Activated CD8-positive, alpha-beta memory T cell treated with anti-CD3 and anti-CD28 coated beads for 1 hour (primary cell): ENCODE measurements around the gene HNRNPUL2.

Source experiments
- DNase-seq, 2 donors: peaks; one replicate each; pipeline ENCODE4 v3.0.0-alpha.2; 2020; ENCODE audit warnings: low read depth in 1 of 2; ENCODE audit errors: extremely low read depth in 1 of 2

The HNRNPUL2 gene

DNA sequence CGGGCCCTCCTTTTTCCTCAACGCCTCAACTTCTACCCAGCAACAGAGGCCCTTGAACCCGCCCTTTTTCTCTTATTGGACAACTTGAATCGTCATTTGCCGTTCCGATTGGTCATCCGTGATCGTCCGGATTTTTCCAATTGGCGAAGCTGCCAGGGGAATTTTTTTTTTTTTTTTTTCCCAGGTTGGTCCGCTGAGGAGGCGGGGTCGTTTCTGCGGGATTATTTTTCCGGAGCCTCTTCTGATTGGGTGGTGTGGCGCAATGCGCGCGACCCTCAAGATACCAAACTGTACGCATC, 564 bp upstream of the HNRNPUL2 start:
- peak; percentile 55 to 71 for DNase-seq

DNA sequence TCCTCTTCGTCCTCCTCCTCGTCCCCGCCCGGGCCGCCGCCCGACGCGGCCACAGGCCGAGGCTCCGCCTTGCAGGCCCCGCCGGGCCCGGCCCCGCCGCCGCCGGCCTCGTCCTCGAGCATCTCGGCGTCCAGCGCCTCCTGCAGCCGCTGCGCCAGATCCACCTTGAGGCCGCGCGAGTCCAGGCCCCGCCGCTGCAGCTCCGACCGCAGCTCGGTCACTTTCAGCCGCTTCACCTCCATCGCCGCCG, 417 bp downstream of the HNRNPUL2 start:
- DNase-seq, result no peak

DNA sequence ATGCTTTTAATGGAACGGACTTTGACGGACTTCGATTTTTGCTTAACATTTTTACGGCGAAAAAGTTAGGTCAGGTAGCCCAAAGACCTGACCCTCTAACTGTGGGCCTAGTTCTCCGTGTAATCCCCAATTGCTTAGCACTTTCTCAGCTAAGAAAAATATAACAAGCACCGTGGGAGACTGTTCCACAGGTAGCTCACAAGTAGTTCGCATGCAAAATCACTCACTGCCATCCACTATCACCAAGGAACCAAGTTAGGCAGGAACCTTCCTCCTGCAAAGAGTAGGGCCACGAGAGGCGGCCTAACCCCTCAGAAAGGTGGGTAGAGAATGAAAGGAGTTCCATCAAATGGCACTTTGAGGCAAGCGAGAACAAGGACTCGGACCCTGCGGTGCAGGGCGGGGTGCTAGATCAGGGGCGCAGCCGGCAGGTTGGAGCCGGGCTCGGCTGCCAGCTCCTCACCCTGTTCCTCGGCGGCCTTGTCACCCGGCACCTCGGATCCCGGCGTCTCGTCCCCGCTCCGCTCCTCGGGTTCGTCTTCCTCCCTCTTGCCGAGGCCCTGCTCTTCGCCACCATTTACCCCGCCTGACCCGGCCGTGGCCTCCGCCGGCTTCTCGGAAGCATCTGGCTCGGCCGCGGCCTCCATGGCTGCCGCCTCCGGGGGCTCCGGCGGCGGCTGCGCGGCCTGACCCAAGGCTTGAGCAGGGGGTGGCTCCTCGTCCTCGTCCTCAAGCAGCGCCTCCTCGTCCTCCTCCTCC, 922 bp downstream of the HNRNPUL2 start:
- no peak for DNase-seq

DNA sequence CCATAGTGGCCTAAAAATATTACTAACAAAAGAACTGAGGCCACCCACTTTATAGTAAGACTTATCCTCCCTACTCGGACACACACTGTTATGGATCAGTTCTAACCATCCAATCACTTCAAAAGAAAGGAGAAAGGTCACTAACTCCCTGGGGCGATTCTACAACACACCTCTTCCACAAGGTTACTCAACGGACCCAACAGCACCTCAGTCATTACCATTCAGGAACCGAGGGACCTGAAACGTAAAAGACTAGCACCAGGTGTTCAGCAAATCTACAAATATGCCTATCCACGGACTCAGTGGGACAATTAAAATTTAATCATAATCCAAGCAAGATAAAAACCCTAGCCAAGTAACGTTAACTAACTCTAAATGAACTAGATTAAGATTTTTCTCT, 1.6 kb downstream of the HNRNPUL2 start:
- DNase-seq, result no peak

DNA sequence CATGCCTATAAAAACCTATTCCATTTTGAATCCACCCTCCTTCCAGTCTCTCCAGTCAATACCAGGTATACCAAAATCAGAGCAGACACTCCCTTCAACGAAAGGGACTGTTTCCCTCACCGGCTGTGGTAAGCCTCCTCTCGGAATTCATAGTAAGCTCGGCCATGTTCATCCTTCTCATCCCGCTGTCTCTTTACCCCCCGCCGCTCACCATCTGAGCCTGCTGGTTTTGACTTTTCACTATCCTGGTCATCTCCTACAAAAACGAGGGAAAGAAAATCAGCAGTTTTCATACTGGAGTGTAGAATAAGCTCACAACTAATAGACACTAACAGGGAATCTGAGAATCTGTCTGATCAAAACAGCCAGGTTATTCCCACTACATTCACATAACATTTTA, 3.1 kb downstream of the HNRNPUL2 start:
- no peak for DNase-seq

DNA sequence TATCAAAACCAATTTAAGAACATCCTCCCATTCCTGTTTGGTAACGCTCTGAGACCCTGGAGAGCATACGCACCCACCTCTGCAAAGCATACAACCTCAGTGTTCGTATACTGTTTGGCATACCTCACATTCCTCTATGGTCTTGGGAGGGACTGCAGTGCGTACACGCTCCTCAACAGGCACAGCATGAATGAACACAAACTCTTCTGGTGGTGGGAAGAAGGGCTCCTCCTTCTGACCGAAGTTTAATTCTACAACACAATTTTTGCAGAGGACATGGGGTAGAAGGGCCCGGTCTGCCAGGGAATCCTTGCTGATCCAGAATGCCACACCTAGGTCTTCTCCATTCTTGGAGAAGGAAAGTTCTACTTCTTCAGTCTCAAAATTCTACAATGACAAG, 5.3 kb downstream of the HNRNPUL2 start:
- no peak for DNase-seq

DNA sequence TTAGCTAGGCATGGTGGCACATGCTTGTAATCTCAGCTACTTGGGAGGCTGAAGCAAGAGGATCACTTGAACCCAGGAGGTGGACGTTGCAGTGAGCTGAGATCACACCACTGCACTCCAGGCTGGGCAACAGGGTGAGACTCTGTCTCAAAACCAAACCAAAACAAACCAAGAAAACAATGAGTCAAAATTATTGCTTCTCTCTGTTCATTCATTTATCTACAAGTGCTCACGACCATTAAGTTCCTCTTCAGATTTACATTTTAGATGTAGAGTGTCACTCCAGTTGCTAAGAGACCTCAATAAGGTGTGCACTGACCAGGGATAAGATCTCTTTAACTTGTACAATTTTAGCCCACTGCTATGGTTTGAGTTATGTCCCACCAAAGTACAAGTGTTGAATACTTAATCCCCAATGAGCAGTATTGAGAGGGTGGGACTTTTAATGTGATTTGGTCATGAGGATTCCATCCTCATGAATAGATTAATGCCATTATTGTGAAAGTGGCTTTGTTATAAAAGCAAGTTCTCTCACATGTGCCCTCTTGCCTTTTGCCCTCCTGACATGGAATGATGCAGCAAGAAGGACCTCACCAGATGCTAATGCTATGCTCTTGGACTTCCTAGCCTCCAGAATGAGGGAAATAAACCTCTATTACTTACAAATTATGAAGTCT, 7.8 kb downstream of the HNRNPUL2 start:
- DNase-seq, result no peak

DNA sequence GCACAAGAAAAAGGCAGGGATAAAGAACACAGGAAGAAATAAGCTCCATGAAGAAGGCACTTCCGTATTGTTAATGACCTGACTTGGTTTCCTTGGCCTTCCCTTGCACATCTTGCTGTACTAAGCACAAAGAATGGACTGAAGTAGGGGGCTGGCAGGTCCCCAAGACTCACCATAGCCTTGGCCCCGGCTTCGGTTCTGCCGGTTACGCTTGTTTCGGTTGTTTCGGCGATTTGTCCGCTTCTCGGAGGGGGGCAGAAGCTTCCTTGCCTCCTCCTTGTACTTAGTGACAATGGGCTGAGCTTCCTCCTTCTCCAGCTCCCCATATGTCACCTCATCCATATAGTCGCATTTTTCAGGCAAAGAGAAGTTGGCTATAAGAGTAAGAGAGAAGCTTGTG, 10.4 kb downstream of the HNRNPUL2 start:
- no peak for DNase-seq

DNA sequence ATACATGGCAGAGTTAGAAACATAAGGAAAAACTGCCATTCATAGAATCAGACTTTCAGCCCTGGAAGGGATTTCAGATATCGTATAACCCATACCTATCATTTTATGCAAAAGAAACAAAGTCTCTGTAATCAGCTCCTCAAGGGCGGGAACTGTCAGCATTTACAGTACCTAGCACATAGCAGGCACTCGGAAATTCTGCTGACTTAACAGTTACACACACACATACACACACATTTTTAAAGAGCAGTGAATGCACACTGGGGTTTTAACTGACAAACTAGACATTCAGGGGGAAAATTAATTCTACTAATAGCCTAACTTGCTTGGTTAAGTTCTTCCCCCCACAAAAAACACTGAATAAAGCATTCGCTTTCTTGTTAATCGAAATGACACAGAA, 11.1 kb downstream of the HNRNPUL2 start:
- DNase-seq, result no peak

DNA sequence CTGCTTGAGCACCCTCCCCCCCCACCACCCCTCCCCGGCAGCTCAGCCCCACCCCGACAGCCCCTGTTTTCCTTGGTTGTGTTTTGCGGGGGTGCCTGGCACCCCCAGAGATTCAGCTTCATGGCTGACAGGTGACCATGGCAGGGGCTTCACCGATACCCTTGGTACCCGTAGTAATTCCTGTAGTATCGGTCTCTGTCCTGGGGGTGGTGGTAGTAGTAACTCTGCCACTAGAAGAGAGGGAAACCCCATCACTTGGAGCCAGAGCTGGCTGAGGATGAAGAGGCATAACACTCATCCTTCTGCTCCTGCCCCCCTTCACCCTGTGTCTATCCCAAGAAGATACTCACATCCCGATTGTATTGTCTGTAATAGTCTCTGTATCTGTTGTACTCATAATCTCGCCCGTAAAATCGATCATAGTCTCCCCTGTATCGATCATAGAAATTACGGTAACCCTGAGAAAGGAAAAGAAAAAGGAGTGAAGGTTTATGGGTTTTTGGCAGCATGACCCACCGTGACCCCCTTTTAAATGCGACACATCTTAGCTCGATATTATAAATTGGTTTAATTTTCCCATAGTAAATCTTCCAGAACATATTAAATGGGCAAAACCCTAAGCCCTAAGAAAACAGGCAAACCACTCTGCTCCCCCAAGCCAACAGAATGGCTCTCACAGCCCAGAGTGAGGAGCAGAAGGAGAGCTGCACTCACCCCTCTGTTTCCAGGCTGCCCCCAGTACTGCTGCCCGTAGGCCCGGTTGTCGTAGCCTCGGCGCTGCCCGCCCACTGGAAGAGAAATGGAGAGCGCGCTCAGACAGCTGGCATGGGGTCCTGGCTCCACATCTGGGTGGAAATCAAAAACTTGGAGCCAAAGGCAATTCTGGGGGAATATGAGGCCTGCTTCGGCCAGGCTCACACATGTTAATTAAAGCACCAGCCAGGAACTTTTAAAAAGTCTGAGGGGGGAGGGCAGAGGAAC, 11.8 kb downstream of the HNRNPUL2 start:
- no peak for DNase-seq

DNA sequence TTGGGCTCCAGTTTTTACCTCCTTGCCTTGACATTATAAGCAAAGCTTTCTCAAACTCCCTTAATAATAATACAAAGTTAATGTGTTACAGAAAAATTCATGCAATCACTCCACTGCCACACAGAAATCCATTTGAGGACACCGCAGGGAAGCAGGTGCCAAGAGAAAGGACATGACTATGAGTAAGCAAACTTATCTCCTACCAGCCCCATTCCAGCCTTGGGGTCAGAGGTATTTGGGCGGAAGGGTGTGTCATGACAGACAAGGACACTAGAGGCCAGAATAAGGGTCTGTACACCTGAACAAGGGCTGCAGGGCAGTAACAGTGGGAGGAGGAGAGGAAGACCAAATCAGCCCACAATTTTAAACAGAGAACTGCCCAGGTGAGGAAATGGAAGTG, 13.9 kb downstream of the HNRNPUL2 start:
- DNase-seq, result no peak

DNA sequence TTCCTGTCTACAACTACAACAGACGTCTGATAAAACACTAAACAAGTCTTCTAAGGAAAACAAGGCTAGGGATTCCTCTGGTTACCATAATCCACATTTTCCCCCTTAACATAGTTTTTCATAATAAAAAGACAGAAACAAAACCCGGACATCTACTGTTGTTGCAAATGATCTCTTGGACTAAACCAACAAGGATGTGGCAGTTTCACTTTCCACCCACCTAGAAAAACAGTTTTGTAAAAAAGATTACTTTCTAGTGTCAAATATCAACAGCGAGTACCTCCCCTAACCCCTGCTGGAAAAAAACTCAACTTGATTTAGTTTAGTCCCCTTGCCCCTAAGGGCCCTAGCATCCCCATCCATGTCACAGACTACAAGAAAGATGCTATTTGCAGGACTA, 14.4 kb downstream of the HNRNPUL2 start:
- DNase-seq, result no peak

DNA sequence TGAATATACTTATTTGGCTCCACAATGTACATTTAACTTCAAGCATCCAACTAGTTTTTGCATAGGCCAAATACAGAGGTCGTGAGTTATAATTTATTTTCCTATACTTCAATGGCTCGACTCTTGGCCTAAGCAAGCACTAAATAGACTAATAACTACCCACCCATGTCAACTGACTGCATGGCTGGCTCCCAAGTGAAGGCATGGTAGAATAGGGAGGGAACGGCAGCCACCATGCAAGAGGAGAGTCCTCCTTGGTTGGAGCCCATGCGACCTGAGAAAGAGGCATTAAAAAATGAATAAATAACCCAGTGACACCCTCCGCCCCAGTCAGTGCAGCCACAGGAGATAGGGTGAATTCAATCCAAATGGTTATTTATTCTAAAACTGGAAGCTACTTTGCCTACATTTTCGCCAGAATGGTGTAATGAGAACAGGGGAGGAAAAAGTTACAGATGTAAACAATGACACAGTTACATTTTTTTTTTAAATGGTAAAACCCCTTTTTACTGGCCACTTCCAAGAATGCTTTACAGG, 14.9 kb downstream of the HNRNPUL2 start:
- DNase-seq, result no peak

DNA sequence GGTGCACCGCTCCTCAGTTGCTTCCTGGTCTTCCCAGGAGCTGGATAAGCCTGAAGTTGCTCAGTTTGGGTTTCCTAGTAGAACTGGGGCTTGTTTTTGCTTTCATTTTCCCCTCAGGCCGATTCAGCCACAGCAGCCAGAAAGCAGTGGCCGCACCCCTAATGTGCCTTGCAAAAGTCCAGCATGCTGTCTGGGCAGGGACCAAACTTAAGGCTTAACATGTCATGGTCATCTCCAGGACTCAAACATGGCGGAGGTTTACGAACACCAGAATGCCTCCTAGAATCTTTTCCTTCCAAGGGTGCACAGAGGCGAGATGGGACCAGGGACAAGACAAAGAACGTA, 17.3 kb downstream of the HNRNPUL2 start:
- no peak for DNase-seq

DNA sequence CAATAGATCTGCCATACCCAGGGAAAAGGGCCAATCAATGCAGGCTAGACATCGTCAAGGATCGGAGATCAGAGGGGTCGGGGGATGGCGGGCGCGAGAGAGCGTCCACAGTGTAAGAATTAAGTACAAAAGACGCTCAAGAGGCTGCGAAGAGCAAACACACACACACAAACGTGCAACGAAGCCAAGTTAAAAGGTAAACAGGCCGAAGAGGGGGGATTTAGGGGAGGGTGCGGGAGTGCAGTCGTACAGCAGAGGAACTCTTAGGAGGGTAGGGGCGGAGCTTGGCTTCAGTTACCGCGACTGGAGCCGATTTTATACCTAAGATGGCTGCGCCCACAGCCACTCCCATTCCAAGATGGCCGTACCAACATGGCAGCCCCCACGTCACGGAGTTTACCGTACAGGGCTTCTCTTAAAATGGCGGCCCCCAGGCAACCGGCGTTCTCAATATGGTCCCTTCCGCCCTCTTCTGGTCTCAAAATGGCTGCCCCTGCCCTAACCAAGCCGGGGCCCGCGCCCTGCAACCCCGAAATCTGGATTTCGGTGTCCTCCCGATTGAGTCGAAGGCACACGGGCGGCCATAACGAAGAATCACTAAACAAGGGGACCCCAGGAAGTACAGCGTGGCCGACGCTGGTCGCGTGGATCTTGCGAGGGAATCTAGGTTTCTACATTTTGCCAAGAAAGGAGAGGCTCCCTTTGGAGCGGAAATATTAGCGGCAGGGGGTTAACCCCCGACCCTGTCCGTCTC, 17.8 kb downstream of the HNRNPUL2 start:
- DNase-seq, result peak; percentile 88 to 97

DNA sequence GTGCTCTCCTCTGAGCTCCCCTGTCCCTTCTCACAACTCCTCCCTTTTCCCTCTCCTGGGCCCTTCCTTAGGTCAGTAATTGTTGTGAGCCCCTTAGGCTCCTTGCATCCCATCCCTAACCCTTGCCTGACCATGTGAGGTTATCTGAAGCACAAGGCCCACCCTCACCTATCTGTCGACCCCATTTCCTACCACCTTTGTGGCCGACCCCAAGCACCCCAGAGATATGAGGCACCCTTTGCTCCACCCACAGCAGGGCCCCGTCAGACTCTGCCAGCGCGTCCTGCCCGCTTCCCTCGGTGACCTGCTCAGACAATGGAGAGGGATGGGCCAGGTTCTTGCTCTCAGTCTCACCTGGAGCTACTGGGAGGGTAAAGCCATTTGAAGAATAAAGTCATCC, 18.5 kb downstream of the HNRNPUL2 start:
- DNase-seq, result peak in 1 of 2 donors; percentile 32

DNA sequence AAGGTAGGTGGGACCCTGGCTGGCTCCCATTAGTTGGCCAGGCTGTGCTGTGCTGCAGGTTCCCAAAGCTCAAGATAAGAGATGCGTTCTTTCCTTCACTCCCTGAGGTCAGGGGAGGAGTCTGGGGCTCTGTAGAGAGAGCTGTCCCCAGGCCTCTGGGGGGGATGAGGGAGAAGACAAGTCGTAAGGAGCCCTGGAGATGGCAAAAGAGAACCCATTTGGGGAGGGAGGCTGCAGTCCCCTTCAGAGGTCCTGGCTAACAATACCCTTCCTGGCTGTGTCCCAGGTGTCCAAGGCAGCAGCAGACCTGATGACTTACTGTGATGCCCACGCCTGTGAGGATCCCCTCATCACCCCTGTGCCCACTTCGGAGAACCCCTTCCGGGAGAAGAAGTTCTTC, 18.9 kb downstream of the HNRNPUL2 start:
- no peak for DNase-seq

DNA sequence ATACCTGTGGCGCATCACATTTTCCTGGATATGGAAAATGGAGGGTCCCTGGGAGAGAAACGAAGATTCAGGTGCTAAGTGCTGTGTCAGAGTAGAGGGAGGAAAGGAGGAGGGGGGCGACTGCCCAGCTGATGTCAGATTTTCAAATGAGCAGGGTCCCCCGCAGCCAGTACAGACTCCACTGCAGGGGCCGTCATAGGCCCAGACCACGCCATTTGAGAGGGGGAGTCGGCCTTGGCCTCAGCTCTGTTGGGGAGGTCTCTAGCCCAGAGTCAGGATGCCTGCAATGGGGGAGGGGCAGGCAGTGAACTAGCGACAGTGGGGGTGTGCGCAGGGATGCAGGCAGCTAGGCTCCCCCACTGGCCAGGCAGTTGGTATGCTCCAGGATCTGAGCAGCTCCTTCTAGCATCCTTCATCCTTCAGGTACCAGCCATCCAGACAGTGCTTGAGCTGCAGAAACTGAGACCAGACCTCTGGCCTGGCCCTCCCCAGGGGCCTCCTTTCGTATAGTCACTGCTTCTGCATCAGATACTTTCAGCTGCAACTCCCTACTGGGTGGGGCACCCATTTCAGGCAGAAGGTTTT, 19.9 kb downstream of the HNRNPUL2 start, which contains the start of the genes BSCL2 and GNG3:
TSS of gene BSCL2 (minus strand) at position 148 of the 585 bp plus-strand sequence. CDS start 229 bp downstream, outside the sequence.
TSS of gene GNG3 (plus strand) at position 400 of the 585 bp plus-strand sequence. CDS start 620 bp downstream, outside the sequence.
- no peak for DNase-seq

DNA sequence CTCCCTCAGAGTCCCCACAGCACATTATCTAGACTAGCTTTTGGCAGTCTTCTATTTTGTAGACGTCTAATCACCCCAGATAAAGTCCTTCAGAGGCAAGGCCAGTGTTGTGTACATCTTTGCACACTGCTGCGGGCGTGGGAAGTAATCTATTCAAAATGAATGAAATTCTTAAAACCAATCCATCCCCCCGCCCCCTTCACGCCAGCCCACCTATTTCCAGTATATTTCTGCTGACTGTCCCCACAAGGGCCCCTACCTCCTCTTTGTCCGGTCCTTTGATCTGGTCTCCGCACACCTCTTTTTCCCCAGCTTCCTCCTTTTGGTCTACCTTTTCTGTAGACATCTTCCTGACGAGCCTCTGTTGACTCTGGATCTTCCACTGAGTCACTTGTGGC, 20.4 kb downstream of the HNRNPUL2 start:
- DNase-seq, result no peak
